HG02610 (cell line): ENCODE results near the gene FAM236B.
"Not testable (repeated sequence)": the region's sequence is repeated elsewhere in the genome, so short reads cannot be mapped to it uniquely, and the experiment has no call there.

ENCODE experiments used
- ATAC-seq: cut with Tn5 transposase; IDR thresholded peaks from one replicate; pipeline ENCODE4 v1.9.1; 2021; ENCODE audit warnings: mild to moderate bottlenecking, moderate library complexity; ENCODE audit not compliant: unreplicated experiment

Gene FAM236B

GRCh38 chrX:72782560-72782959 is at the start of gene FAM236B:
Gene FAM236B, minus strand, starts transcription at chrX:72782660. Its CDS starts 100 bp downstream, at chrX:72782560.
- not testable (repeated sequence) for ATAC-seq

GRCh38 chrX:72830701-72831100 is 48.2 kb upstream of the FAM236B start:
- ATAC-seq, result not testable (repeated sequence)

- not testable (repeated sequence) for ATAC-seq
These were observed 25.6 kb upstream of the FAM236B start, which contains the start of gene FAM236D for GRCh38 chrX:72808110-72808509. Gene FAM236D, minus strand, starts transcription at chrX:72808210. Its CDS starts 100 bp downstream, at chrX:72808110.

GRCh38 chrX:72790390-72790789 is 7.9 kb upstream of the FAM236B start:
- ATAC-seq, result not testable (repeated sequence)

GRCh38 chrX:72788142-72788541 is 5.7 kb upstream of the FAM236B start:
- not testable (repeated sequence) for ATAC-seq

GRCh38 chrX:72783964-72784363 is 1.5 kb upstream of the FAM236B start:
- not testable (repeated sequence) for ATAC-seq

GRCh38 chrX:72783365-72783936 is 991 bp upstream of the FAM236B start:
- not testable (repeated sequence) for ATAC-seq

GRCh38 chrX:72778146-72778545 is 4.3 kb downstream of the FAM236B start:
- not testable (repeated sequence) for ATAC-seq

- not testable (repeated sequence) for ATAC-seq
These were observed 5.0 kb downstream of the FAM236B start for GRCh38 chrX:72777467-72777790.

GRCh38 chrX:72776653-72777466 is 5.6 kb downstream of the FAM236B start, which contains the start of gene DMRTC1B:
Gene DMRTC1B, plus strand, starts transcription at chrX:72776890. Its CDS starts 68,246 bp downstream, at chrX:72845136.
- not testable (repeated sequence) for ATAC-seq

- ATAC-seq, result not testable (repeated sequence)
These were observed 22.0 kb downstream of the FAM236B start for GRCh38 chrX:72760454-72760853.

GRCh38 chrX:72748545-72748944 is 33.9 kb downstream of the FAM236B start:
- ATAC-seq, result not testable (repeated sequence)

GRCh38 chrX:72745546-72745945 is 36.9 kb downstream of the FAM236B start:
- ATAC-seq, result not testable (repeated sequence)

GRCh38 chrX:72735561-72735960 is 46.9 kb downstream of the FAM236B start:
- ATAC-seq, result no peak

GRCh38 chrX:72733636-72734035 is 48.8 kb downstream of the FAM236B start:
- ATAC-seq, result not testable (repeated sequence)
